GM12878 (cell line): ENCODE results near the gene SKA3. TPM values are rescaled to one million over a fixed set of nuclear protein-coding genes. Genes with fewer than 3 reads are reported as not detected.

Experiments used
- ASH2L ChIP-seq: fragments of 300-600, 200-600 bp; sonication (generic); IDR thresholded peaks from 2 replicates; pipeline ENCODE4 v1.6.1; 2017; ENCODE audit warnings: low read depth, mild to moderate bottlenecking, borderline replicate concordance
- ATF7 ChIP-seq: fragments of 450-650 bp; IDR thresholded peaks from 2 replicates; pipeline ENCODE4 v1.6.1; 2016; ENCODE audit warnings: low read depth, mild to moderate bottlenecking
- BACH1 ChIP-seq: fragments of 450-650 bp; IDR thresholded peaks from 2 replicates; pipeline ENCODE4 v1.6.1; 2017; ENCODE audit warnings: mild to moderate bottlenecking, borderline replicate concordance
- BMI1 ChIP-seq: fragments of 450-650 bp; IDR thresholded peaks from 2 replicates; pipeline ENCODE4 v1.6.1; 2016; ENCODE audit warnings: mild to moderate bottlenecking, moderate library complexity, borderline replicate concordance
- CEBPB ChIP-seq, 2 experiments: fragments of 150-350 bp in 1 of 2; IDR thresholded peaks; 2 replicates each; pipeline ENCODE4 v1.6.1; 2012 to 2014; ENCODE audit warnings: low read depth in 2 of 2, low read length in 2 of 2, borderline replicate concordance in 1 of 2, inconsistent platforms in 1 of 2
- EED ChIP-seq: sonication (generic); IDR thresholded peaks from 2 replicates; pipeline ENCODE4 v1.6.1; 2016; ENCODE audit warnings: antibody characterized with exemption, low read depth
- EZH2 ChIP-seq: IDR thresholded peaks from 2 replicates; pipeline ENCODE4 v1.6.1; 2012; ENCODE audit warnings: low read depth, mild to moderate bottlenecking, control low read depth, inconsistent platforms, low read length, borderline replicate concordance; ENCODE audit not compliant: control insufficient read depth
- IKZF2 ChIP-seq, 2 experiments: fragments of 450-650 bp; IDR thresholded peaks; 2 replicates each; pipeline ENCODE4 v1.6.1; 2017; ENCODE audit warnings: mild to moderate bottlenecking in 2 of 2, moderate library complexity in 2 of 2
- JUND ChIP-seq: IDR thresholded peaks from 2 replicates; pipeline ENCODE4 v1.6.1; 2012; ENCODE audit warnings: low read depth, mild to moderate bottlenecking, low read length, improper control_type of control experiment, moderate library complexity
- MTA2 ChIP-seq: fragments of 450-650 bp; IDR thresholded peaks from 2 replicates; pipeline ENCODE4 v1.6.1; 2016; ENCODE audit warnings: low read depth, mild to moderate bottlenecking, moderate library complexity
- MYB ChIP-seq: fragments of 150-350 bp; IDR thresholded peaks from 2 replicates; pipeline ENCODE4 v1.6.1; 2014; ENCODE audit warnings: mild to moderate bottlenecking, low read depth, low read length, borderline replicate concordance
- NFXL1 ChIP-seq: fragments of 450-650 bp; IDR thresholded peaks from 2 replicates; pipeline ENCODE4 v1.6.1; 2017; ENCODE audit warnings: antibody characterized with exemption, mild to moderate bottlenecking, borderline replicate concordance
- NR2C2 ChIP-seq: IDR thresholded peaks from 2 replicates; pipeline ENCODE4 v1.6.1; 2011; ENCODE audit warnings: borderline replicate concordance, low read depth; ENCODE audit not compliant: control insufficient read depth, insufficient read length
- PAX5 ChIP-seq: IDR thresholded peaks from 2 replicates; pipeline ENCODE4 v1.6.1; 2011; ENCODE audit warnings: low read depth, low read length, borderline replicate concordance
- SMAD5 ChIP-seq: IDR thresholded peaks from 2 replicates; pipeline ENCODE4 v1.6.1; 2016; ENCODE audit warnings: antibody characterized with exemption, low read depth
- SP1 ChIP-seq: IDR thresholded peaks from one replicate; pipeline ENCODE4 v1.6.1; 2011; ENCODE audit warnings: low read depth, low read length
- TBL1XR1 ChIP-seq: IDR thresholded peaks from 2 replicates; pipeline ENCODE4 v1.6.1; 2012; ENCODE audit warnings: low read depth, low read length, improper control_type of control experiment
- YY1 ChIP-seq: IDR thresholded peaks from 2 replicates; pipeline ENCODE4 v1.6.1; 2011; ENCODE audit warnings: low read depth, mild to moderate bottlenecking, low read length
- ZNF622 ChIP-seq: fragments of 450-650 bp; IDR thresholded peaks from 2 replicates; pipeline ENCODE4 v1.6.1; 2017; ENCODE audit warnings: mild to moderate bottlenecking, inconsistent platforms
- ZZZ3 ChIP-seq: IDR thresholded peaks from 2 replicates; pipeline ENCODE4 v1.6.1; 2011; ENCODE audit warnings: low read depth; ENCODE audit not compliant: control insufficient read depth, insufficient read length
- polyA plus RNA-seq, 11 experiments: library from polyadenylated mRNA; depleted of rRNA in 4 of 11; unstranded in 6 of 11; stranded (reverse) in 5 of 11; fragments of >200 nt; fragmentation: Nextera tagmentation in 4 of 11; fragmentation: Illumina TruSeq in 1 of 11; extraction: Ambion mirVana in 4 of 11; extraction: Trizol in 1 of 11; gene quantifications; 1 replicate in 1 of 11; 2 replicates in 10 of 11; pipeline versions ENCODE4 v1.2.1 to v1.2.3, GENCODE V29; 2011 to 2016; ENCODE audit warnings: inconsistent platforms in 2 of 11, missing spikeins in 2 of 11, low read depth in 1 of 11
- total RNA-seq, 4 experiments: library from RNA; depleted of rRNA in 3 of 4; stranded (reverse); fragments of >200 nt in 3 of 4; fragmentation: Illumina TruSeq in 1 of 4; extraction: Trizol in 1 of 4; gene quantifications; 2 replicates each; pipeline versions ENCODE4 v1.2.1 to v1.2.3, GENCODE V29; 2013 to 2021
- TF ChIP-seq, protein P1 (sequence below): fragments of 150-350 bp; IDR thresholded peaks from 2 replicates; pipeline ENCODE4 v1.6.1; 2014; ENCODE audit warnings: mild to moderate bottlenecking, low read depth, low read length
- TF ChIP-seq, protein P2 (sequence below): fragments of 450-650 bp; IDR thresholded peaks from 2 replicates; pipeline ENCODE4 v1.6.1; 2016; ENCODE audit warnings: mild to moderate bottlenecking
- TF ChIP-seq, protein P3 (sequence below): fragments of 450-650 bp; IDR thresholded peaks from 2 replicates; pipeline ENCODE4 v1.6.1; 2018; ENCODE audit warnings: borderline replicate concordance, mild to moderate bottlenecking; ENCODE audit not compliant: partially characterized antibody
- TF ChIP-seq, protein P4 (sequence below): fragments of 450-650 bp; IDR thresholded peaks from 2 replicates; pipeline ENCODE4 v1.6.1; 2016; ENCODE audit warnings: mild to moderate bottlenecking

SKA3 gene
- total and polyA plus RNA-seq, 10 of the 15 experiments (the other 5 are each of a cell fraction or from before 2014, with no cell fraction given): 13.5 to 69.7 (median 26.3) TPM

DNA sequence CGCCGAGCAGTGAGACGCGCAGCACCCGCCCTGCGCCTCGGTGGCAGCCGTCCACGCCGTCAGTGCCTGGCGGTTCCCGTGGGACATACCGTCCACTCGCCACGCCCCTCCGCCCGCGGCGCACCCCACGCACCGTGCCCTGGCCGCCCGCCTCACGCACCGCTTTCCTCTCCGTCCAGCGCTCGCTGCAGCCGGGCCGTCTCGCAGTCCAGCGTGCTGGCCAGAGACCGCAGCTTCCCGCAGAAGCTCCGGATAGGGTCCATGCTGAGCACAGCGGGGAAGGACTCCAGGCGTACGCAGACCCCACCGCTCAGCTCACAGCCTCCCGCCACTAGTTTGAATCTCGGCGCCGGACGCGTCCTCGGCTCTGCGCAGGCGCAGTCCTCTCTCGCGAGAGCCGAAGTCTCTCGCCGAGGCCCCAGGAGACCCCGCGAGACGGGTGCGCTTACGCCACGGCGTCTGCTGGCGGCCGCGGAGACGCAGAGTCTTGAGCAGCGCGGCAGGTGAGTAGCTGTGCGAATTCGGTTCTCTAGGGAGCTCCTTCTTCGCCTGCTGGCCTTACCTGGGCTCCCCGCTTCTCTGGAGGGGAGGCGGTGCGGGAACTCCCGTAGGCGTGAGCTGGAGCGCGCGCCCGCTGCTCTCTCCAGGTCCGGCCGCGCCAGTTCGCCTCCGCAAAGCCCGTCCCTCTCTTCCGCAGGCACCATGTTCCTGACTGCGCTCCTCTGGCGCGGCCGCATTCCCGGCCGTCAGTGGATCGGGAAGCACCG, at the start of gene SKA3, which contains the start of gene MRPL57 (continued):
- TF ChIP-seq EZH2 (no peak), ZNF622 (no peak), SMAD5 (peak; percentile 79; the same call in 1 of the 2 replicates), NFXL1 (no peak), EED (no peak), BMI1 (no peak), YY1 (0 out of 2 replicates have a peak, but pooled peaks have one; percentile 62), TBL1XR1 (no peak), JUND (no peak), MTA2 (no peak), ASH2L (0 out of 2 replicates have a peak, but pooled peaks have one; percentile 56), IKZF2 (IDR thresholded peaks at IDR 0.05) (peak; percentile 75 to 76; a peak in 2 of 4 replicates), ZZZ3 (no peak), SP1 (peak; percentile 51), MYB (no peak), BACH1 (peak; percentile 76; the same call in 1 of the 2 replicates), PAX5 (no peak), CEBPB (IDR thresholded peaks at IDR 0.05; ENCODE audit: borderline replicate concordance in 1 of 2, low read depth in 2 of 2, low read length in 2 of 2) (no peak), ATF7 (no peak), NR2C2 (no peak)
- TF ChIP-seq, protein P1, sequence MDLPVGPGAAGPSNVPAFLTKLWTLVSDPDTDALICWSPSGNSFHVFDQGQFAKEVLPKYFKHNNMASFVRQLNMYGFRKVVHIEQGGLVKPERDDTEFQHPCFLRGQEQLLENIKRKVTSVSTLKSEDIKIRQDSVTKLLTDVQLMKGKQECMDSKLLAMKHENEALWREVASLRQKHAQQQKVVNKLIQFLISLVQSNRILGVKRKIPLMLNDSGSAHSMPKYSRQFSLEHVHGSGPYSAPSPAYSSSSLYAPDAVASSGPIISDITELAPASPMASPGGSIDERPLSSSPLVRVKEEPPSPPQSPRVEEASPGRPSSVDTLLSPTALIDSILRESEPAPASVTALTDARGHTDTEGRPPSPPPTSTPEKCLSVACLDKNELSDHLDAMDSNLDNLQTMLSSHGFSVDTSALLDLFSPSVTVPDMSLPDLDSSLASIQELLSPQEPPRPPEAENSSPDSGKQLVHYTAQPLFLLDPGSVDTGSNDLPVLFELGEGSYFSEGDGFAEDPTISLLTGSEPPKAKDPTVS: no peak
- TF ChIP-seq, protein P2, sequence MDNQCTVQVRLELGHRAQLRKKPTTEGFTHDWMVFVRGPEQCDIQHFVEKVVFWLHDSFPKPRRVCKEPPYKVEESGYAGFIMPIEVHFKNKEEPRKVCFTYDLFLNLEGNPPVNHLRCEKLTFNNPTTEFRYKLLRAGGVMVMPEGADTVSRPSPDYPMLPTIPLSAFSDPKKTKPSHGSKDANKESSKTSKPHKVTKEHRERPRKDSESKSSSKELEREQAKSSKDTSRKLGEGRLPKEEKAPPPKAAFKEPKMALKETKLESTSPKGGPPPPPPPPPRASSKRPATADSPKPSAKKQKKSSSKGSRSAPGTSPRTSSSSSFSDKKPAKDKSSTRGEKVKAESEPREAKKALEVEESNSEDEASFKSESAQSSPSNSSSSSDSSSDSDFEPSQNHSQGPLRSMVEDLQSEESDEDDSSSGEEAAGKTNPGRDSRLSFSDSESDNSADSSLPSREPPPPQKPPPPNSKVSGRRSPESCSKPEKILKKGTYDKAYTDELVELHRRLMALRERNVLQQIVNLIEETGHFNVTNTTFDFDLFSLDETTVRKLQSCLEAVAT: no peak
- TF ChIP-seq, protein P3, sequence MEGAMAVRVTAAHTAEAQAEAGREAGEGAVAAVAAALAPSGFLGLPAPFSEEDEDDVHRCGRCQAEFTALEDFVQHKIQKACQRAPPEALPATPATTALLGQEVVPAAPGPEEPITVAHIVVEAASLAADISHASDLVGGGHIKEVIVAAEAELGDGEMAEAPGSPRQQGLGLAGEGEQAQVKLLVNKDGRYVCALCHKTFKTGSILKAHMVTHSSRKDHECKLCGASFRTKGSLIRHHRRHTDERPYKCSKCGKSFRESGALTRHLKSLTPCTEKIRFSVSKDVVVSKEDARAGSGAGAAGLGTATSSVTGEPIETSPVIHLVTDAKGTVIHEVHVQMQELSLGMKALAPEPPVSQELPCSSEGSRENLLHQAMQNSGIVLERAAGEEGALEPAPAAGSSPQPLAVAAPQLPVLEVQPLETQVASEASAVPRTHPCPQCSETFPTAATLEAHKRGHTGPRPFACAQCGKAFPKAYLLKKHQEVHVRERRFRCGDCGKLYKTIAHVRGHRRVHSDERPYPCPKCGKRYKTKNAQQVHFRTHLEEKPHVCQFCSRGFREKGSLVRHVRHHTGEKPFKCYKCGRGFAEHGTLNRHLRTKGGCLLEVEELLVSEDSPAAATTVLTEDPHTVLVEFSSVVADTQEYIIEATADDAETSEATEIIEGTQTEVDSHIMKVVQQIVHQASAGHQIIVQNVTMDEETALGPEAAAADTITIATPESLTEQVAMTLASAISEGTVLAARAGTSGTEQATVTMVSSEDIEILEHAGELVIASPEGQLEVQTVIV: no peak
- TF ChIP-seq, protein P4, sequence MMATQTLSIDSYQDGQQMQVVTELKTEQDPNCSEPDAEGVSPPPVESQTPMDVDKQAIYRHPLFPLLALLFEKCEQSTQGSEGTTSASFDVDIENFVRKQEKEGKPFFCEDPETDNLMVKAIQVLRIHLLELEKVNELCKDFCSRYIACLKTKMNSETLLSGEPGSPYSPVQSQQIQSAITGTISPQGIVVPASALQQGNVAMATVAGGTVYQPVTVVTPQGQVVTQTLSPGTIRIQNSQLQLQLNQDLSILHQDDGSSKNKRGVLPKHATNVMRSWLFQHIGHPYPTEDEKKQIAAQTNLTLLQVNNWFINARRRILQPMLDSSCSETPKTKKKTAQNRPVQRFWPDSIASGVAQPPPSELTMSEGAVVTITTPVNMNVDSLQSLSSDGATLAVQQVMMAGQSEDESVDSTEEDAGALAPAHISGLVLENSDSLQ: peak; percentile 73
